A673 (cell line): ENCODE data around the gene LMF1. TPM values are rescaled to one million over a fixed set of nuclear protein-coding genes. Genes with fewer than 3 reads are reported as not detected.

Source experiments
- BruUV-seq: library from RNA; stranded (reverse); fragments of 400-500 nt; replicated peaks from 2 replicates; lab custom pipeline; 2021; lab: Mats Ljungman, UMichigan
- CTCF ChIA-PET: fragments of 300-600 bp; sonication (Branson Sonifier 250); formaldehyde crosslinking; loops from one replicate; lab custom pipeline; 2022; ENCODE audit warnings: antibody characterized with exemption; lab: Charles Lee
- POLR2A ChIA-PET: fragments of 300-600 bp; sonication (Branson Sonifier 250); formaldehyde crosslinking; loops from one replicate; lab custom pipeline; 2022; ENCODE audit warnings: antibody characterized with exemption; ENCODE audit not compliant: low non-redundant PET; lab: Charles Lee
- DNase-seq: peaks from one replicate; pipeline ENCODE4 v3.0.0-alpha.2; 2015; ENCODE audit warnings: low spot score
- H3K27ac ChIP-seq: fragments of 200-600 bp; sonication (generic); 2 replicates; pipeline ENCODE4 v1.5.1; 2016; ENCODE audit warnings: mixed run types, low read depth, mild to moderate bottlenecking, mixed read lengths, antibody characterized with exemption, low read length; ENCODE audit not compliant: poor library complexity, severe bottlenecking
- H3K27me3 ChIP-seq: fragments of 200-600 bp; sonication (generic); replicated peaks from 2 replicates; pipeline ENCODE4 v1.6.1; 2017; ENCODE audit warnings: mixed run types, low read depth, mild to moderate bottlenecking, mixed read lengths, antibody characterized with exemption, low read length; ENCODE audit not compliant: insufficient read depth, poor library complexity
- H3K36me3 ChIP-seq: fragments of 200-600 bp; sonication (generic); 2 replicates; pipeline ENCODE4 v1.6.1; 2016; ENCODE audit warnings: mixed run types, mild to moderate bottlenecking, mixed read lengths, antibody characterized with exemption, low read length; ENCODE audit not compliant: insufficient read depth, poor library complexity, severe bottlenecking
- H3K4me1 ChIP-seq: fragments of 200-600 bp; sonication (generic); 2 replicates; pipeline ENCODE4 v1.6.1; 2017; ENCODE audit warnings: mixed run types, mild to moderate bottlenecking, mixed read lengths, antibody characterized with exemption, low read length; ENCODE audit not compliant: insufficient read depth, poor library complexity, severe bottlenecking
- H3K4me3 ChIP-seq: fragments of 200-600 bp; sonication (generic); 2 replicates; pipeline ENCODE4 v1.5.1; 2016; ENCODE audit warnings: low read depth, mixed run types, mild to moderate bottlenecking, mixed read lengths, low read length; ENCODE audit not compliant: poor library complexity, severe bottlenecking
- H3K9me3 ChIP-seq: fragments of 200-600 bp; sonication (generic); 2 replicates; pipeline ENCODE4 v1.6.1; 2016; ENCODE audit warnings: mixed run types, low read depth, mild to moderate bottlenecking, mixed read lengths, antibody characterized with exemption, low read length; ENCODE audit not compliant: poor library complexity, severe bottlenecking
- EZH2 ChIP-seq: fragments of 200-600 bp; sonication (generic); IDR thresholded peaks from 2 replicates; pipeline ENCODE4 v1.6.1; 2017; ENCODE audit warnings: borderline replicate concordance, low read depth, mild to moderate bottlenecking, mixed read lengths, antibody characterized with exemption, low read length; ENCODE audit not compliant: poor library complexity, severe bottlenecking
- intact Hi-C: fragments of 100-400 bp; cut with micrococcal nuclease; formaldehyde crosslinking; loops from one replicate; pipeline ENCODE4 v1.10.0; 2022; ENCODE audit not compliant: unreplicated experiment
- total RNA-seq: library from RNA; stranded (reverse); gene quantifications from 2 replicates; pipeline ENCODE4 v1.2.3, GENCODE V29; 2021
- TF ChIP-seq, protein P1 (sequence below): fragments of 300-800, 200-600 bp; sonication (generic); conservative IDR thresholded peaks from 2 replicates; pipeline ENCODE4 v1.5.1; 2017; ENCODE audit warnings: low read depth, mild to moderate bottlenecking, antibody characterized with exemption, low read length, moderate library complexity, mixed read lengths

LMF1 gene
- total RNA-seq, 1 experiment from 2014 or later: 21.0 TPM

DNA sequence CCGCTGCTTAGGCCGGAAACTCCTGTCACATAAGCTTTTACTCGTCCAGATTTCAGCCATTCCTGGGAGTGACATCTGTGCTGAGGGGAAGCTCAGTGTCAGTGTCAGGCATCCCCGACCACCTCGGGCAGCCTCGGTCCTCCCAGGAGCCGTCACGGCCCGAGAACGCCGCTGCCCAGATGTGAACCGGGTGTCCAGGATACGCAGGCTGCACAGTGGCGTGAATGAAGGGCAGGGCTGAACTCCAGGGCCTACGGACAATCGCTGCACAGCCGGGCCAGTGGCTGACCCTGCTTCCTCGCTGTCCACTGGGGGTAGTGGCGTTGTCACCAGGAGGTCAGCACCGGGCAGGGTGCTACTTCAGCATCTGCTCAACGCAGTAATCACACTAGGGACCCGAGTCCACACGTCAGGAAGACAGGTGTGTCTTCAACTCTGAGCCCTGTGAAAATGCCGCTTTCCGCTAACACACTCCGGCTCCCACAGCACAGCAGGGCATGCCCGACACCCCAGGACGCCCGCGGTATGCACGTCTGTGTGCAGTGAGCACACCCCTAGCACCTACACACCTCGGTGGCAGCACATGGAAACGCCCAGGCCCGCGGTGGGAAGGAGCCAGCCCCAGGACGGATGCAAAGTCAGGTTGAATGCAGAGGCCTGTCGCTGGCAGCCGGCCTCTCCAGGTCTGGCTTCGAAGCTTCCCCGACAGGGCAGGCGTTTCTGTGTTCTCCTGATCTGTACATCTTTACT, 3.1 kb downstream of the LMF1 start:
- no peak for DNase-seq
- no TSS peak for BruUV-seq
- Histone ChIP-seq H3K9me3 (peaks cover 5% of the 10 kb centered on the region), H3K4me3 (no peak overlapping the region), H3K4me1 (peaks cover 12% of the 10 kb centered on the region), H3K27ac (no peak overlapping the region), H3K27me3 (no peaks in the 10 kb centered on the region), H3K36me3 (peaks cover 6% of the 10 kb centered on the region)
- intact Hi-C loops: no loop called here
- TF ChIP-seq, protein P1, sequence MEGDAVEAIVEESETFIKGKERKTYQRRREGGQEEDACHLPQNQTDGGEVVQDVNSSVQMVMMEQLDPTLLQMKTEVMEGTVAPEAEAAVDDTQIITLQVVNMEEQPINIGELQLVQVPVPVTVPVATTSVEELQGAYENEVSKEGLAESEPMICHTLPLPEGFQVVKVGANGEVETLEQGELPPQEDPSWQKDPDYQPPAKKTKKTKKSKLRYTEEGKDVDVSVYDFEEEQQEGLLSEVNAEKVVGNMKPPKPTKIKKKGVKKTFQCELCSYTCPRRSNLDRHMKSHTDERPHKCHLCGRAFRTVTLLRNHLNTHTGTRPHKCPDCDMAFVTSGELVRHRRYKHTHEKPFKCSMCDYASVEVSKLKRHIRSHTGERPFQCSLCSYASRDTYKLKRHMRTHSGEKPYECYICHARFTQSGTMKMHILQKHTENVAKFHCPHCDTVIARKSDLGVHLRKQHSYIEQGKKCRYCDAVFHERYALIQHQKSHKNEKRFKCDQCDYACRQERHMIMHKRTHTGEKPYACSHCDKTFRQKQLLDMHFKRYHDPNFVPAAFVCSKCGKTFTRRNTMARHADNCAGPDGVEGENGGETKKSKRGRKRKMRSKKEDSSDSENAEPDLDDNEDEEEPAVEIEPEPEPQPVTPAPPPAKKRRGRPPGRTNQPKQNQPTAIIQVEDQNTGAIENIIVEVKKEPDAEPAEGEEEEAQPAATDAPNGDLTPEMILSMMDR: no peak
- no peak for TF ChIP-seq EZH2
- CTCF ChIA-PET: no interaction called here
- POLR2A ChIA-PET: no interaction called here

DNA sequence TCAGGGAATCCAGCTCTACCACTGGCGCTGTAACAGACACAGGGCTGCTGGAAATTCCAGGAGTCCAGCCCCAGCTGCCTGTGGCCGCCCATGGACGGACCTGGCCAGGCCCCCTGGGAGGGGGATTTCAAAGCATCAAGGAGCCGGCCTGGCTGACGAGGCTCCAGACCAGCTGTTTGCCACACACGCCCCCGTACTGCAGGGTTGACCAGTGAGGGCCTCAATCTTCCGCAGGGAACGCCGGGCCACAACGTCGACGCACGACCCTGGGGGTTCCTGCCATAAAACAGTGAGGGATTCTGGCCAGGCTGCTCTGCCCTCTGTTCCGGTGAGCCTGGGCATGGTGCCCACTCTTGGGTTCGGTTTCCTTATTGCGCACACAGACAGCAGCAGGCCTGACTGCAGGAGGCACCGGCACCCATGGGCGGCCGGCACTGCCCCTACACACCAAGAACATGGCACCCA, 3.7 kb downstream of the LMF1 start:
- Histone ChIP-seq H3K27ac (no peak overlapping the region), H3K4me1 (peaks cover 12% of the 10 kb centered on the region), H3K36me3 (peaks cover 6% of the 10 kb centered on the region), H3K27me3 (no peaks in the 10 kb centered on the region), H3K9me3 (peaks cover 5% of the 10 kb centered on the region), H3K4me3 (no peak overlapping the region)
- ChIA-PET POLR2A (no interaction called here), CTCF (no interaction called here)
- no peak for DNase-seq
- no TSS peak for BruUV-seq
- intact Hi-C loops: no loop called here
- TF ChIP-seq EZH2: no peak
- TF ChIP-seq, protein P1: no peak

DNA sequence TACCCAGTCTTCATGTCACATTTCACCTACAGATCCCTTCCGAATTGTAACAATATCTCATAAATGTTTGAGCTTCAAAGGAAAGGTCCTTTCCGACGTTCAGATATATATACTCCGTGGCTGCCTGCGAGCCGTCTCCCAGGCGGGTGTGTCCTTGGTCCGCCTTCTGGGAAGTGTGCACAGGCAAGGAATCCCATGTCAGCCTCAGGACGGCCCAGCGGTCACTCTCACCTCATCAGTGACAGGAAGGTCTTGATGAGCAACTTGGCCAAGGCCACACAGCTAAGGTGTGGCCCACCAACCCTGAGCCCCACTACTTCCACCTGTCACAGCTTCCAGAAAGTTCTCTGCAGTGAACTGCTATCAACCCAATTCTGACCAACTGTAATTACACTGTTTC, 4.3 kb downstream of the LMF1 start:
- no peak for DNase-seq
- no peaks in the 10 kb centered on the region for H3K27me3 ChIP-seq
- POLR2A ChIA-PET: no interaction called here
- H3K4me3 ChIP-seq: no peak overlapping the region
- intact Hi-C loops: no loop called here
- no peak for TF ChIP-seq EZH2
- TF ChIP-seq, protein P1: no peak
- H3K4me1 ChIP-seq: peaks cover 12% of the 10 kb centered on the region
- peaks cover 5% of the 10 kb centered on the region for H3K9me3 ChIP-seq
- CTCF ChIA-PET: no interaction called here
- H3K36me3 ChIP-seq: peaks cover 6% of the 10 kb centered on the region
- no TSS peak for BruUV-seq
- H3K27ac ChIP-seq: no peak overlapping the region
